NCI-H2171 (cell line): ENCODE measurements around the gene SUSD2.
"Not testable (repeated sequence)": the region's sequence is repeated elsewhere in the genome, so short reads cannot be mapped to it uniquely, and the experiment has no call there.

Experiments
- DNase-seq: peaks from one replicate; lab custom pipeline; 2025; lab: John Stamatoyannopoulos, UW

The SUSD2 gene

GRCh38 chr22:24176040-24176439, 5.2 kb upstream of the SUSD2 start:
- DNase-seq = no peak

GRCh38 chr22:24176630-24177029, 4.7 kb upstream of the SUSD2 start:
- no peak for DNase-seq

GRCh38 chr22:24177045-24177444, 4.2 kb upstream of the SUSD2 start:
- no peak for DNase-seq

- DNase-seq = no peak
Observed at GRCh38 chr22:24177456-24177855, 3.8 kb upstream of the SUSD2 start.

GRCh38 chr22:24178021-24178431, 3.3 kb upstream of the SUSD2 start:
- no peak for DNase-seq

GRCh38 chr22:24178502-24179440, 2.5 kb upstream of the SUSD2 start:
- no peak for DNase-seq

- no peak for DNase-seq
Observed at GRCh38 chr22:24179478-24180210, 1.6 kb upstream of the SUSD2 start.

GRCh38 chr22:24180316-24181087, 785 bp upstream of the SUSD2 start:
- DNase-seq = no peak

GRCh38 chr22:24181996-24182899, 961 bp downstream of the SUSD2 start:
- DNase-seq = no peak

GRCh38 chr22:24182900-24183246, 1.6 kb downstream of the SUSD2 start:
- DNase-seq = not testable (repeated sequence)

GRCh38 chr22:24183321-24184031, 2.2 kb downstream of the SUSD2 start:
- DNase-seq = no peak

- DNase-seq = no peak
Observed at GRCh38 chr22:24184057-24184798, 2.9 kb downstream of the SUSD2 start.

- DNase-seq = no peak
Observed at GRCh38 chr22:24185001-24185500, 3.8 kb downstream of the SUSD2 start.

GRCh38 chr22:24185501-24186351, 4.4 kb downstream of the SUSD2 start:
- DNase-seq = no peak

GRCh38 chr22:24186352-24186740, 5.1 kb downstream of the SUSD2 start:
- DNase-seq = no peak

GRCh38 chr22:24186892-24187670, 5.8 kb downstream of the SUSD2 start:
- no peak for DNase-seq

- DNase-seq = no peak
Observed at GRCh38 chr22:24187731-24188644, 6.7 kb downstream of the SUSD2 start.
